ENCODE measurements around the gene HLA-A. TPM values are rescaled to one million over a fixed set of nuclear protein-coding genes. Genes with fewer than 3 reads are reported as not detected.
"Not testable (repeated sequence)": the region's sequence is repeated elsewhere in the genome, so short reads cannot be mapped to it uniquely, and the experiment has no call there.

HLA-A gene
- total RNA-seq, 1 donor from 2014 or later = 107 TPM

GRCh38 chr6:29927841-29928388, 14.4 kb upstream of the HLA-A start:
- Histone ChIP-seq H3F3A (ENCODE audit: low read depth) (no peaks in the 10 kb centered on the region), H3K4me3 (no peak overlapping the region), H2AFZ (replicated peaks) (no peak overlapping the region), H3K27ac (no peak overlapping the region), H3K9ac (no peak overlapping the region), H3K9me3 (ENCODE audit: low read depth) (no peaks in the 10 kb centered on the region), H3K4me2 (no peak overlapping the region), H3K27me3 (peaks cover 10% of the 10 kb centered on the region), H4K20me1 (ENCODE audit: low read depth) (no peaks in the 10 kb centered on the region), H3K36me3 (no peaks in the 10 kb centered on the region), H3K79me2 (ENCODE audit: low read depth) (no peaks in the 10 kb centered on the region), H3K4me1 (no peaks in the 10 kb centered on the region)
- Mint-ChIP-seq H3K4me1 (no peaks in the 10 kb centered on the region), H3K4me3 (no peak overlapping the region), H3K27ac (no peak overlapping the region), H3K9me3 (peaks cover 10% of the 10 kb centered on the region), H3K27me3 (ENCODE audit: insufficient read depth, low read depth) (peaks cover 3% of the 10 kb centered on the region), H3K36me3 (no peaks in the 10 kb centered on the region)
- no peak for DNase-seq (ENCODE audit: low spot score)
- TF ChIP-seq EZH2phosphoT487 (IDR thresholded peaks at IDR 0.05) (no peak), EZH2 (IDR thresholded peaks at IDR 0.05) (no peak), CTCF (IDR thresholded peaks at IDR 0.05) (no peak)

- H3K4me2 ChIP-seq; H3K79me2 ChIP-seq (ENCODE audit: low read depth); H4K20me1 ChIP-seq (ENCODE audit: low read depth); H3K4me1 ChIP-seq; H3K9me3 ChIP-seq (ENCODE audit: low read depth); H3K4me1 Mint-ChIP-seq; H3K4me3 ChIP-seq; H3K9me3 Mint-ChIP-seq; H3K27ac Mint-ChIP-seq; DNase-seq (ENCODE audit: low spot score); H3K36me3 Mint-ChIP-seq; H3K27me3 Mint-ChIP-seq (ENCODE audit: insufficient read depth, low read depth); H3F3A ChIP-seq (ENCODE audit: low read depth); H3K9ac ChIP-seq; H3K4me3 Mint-ChIP-seq; H2AFZ ChIP-seq (replicated peaks); H3K27ac ChIP-seq; H3K36me3 ChIP-seq: not testable (repeated sequence)
- peaks cover 10% of the 10 kb centered on the region for H3K27me3 ChIP-seq
Observed at GRCh38 chr6:29930047-29930446, 12.3 kb upstream of the HLA-A start.

- Mint-ChIP-seq H3K4me1 (peaks cover 5% of the 10 kb centered on the region), H3K4me3 (no peak overlapping the region), H3K27ac (no peak overlapping the region), H3K9me3 (peaks cover 3% of the 10 kb centered on the region), H3K36me3 (no peaks in the 10 kb centered on the region), H3K27me3 (ENCODE audit: insufficient read depth, low read depth) (peaks cover 7% of the 10 kb centered on the region)
- Histone ChIP-seq H3K9me3 (ENCODE audit: low read depth) (no peaks in the 10 kb centered on the region), H3K27ac (no peak overlapping the region), H3K27me3 (no peaks in the 10 kb centered on the region), H3K36me3 (no peaks in the 10 kb centered on the region), H4K20me1 (ENCODE audit: low read depth) (no peaks in the 10 kb centered on the region), H3K4me3 (no peak overlapping the region), H3K79me2 (ENCODE audit: low read depth) (no peaks in the 10 kb centered on the region), H2AFZ (replicated peaks) (no peak overlapping the region), H3K4me2 (no peak overlapping the region), H3F3A (ENCODE audit: low read depth) (no peaks in the 10 kb centered on the region), H3K9ac (no peak overlapping the region), H3K4me1 (peaks cover 3% of the 10 kb centered on the region)
- DNase-seq (ENCODE audit: low spot score) = no peak
- TF ChIP-seq EZH2phosphoT487 (IDR thresholded peaks at IDR 0.05) = no peak
- TF ChIP-seq CTCF (IDR thresholded peaks at IDR 0.05) = no peak
- no peak for TF ChIP-seq EZH2 (IDR thresholded peaks at IDR 0.05)
Observed at GRCh38 chr6:29933955-29934354, 8.4 kb upstream of the HLA-A start.

- no peak overlapping the region for H3K4me3 ChIP-seq
- no peak overlapping the region for H3K27ac Mint-ChIP-seq
Observed at GRCh38 chr6:29935273-29935955, 6.9 kb upstream of the HLA-A start.

More at GRCh38 chr6:29935273-29935955, 6.9 kb upstream of the HLA-A start:
- no peaks in the 10 kb centered on the region for H3K36me3 Mint-ChIP-seq
- TF ChIP-seq CTCF (IDR thresholded peaks at IDR 0.05) = no peak
- TF ChIP-seq EZH2phosphoT487 (IDR thresholded peaks at IDR 0.05) = no peak
- no peak for TF ChIP-seq EZH2 (IDR thresholded peaks at IDR 0.05)
- no peaks in the 10 kb centered on the region for H3K79me2 ChIP-seq (ENCODE audit: low read depth)
- H3K27ac ChIP-seq = no peak overlapping the region
- H4K20me1 ChIP-seq (ENCODE audit: low read depth) = no peaks in the 10 kb centered on the region
- H3K9ac ChIP-seq = no peak overlapping the region
- no peaks in the 10 kb centered on the region for H3K27me3 ChIP-seq
- H3K4me2 ChIP-seq = no peak overlapping the region
- H2AFZ ChIP-seq (replicated peaks) = no peak overlapping the region
- no peak overlapping the region for H3K4me3 Mint-ChIP-seq
- peaks cover 3% of the 10 kb centered on the region for H3K9me3 Mint-ChIP-seq
- no peaks in the 10 kb centered on the region for H3K9me3 ChIP-seq (ENCODE audit: low read depth)
- H3K4me1 ChIP-seq = peaks cover 5% of the 10 kb centered on the region
- no peaks in the 10 kb centered on the region for H3K36me3 ChIP-seq
- DNase-seq (ENCODE audit: low spot score) = no peak
- peaks cover 8% of the 10 kb centered on the region for H3K4me1 Mint-ChIP-seq
- peaks cover 6% of the 10 kb centered on the region for H3K27me3 Mint-ChIP-seq (ENCODE audit: insufficient read depth, low read depth)
- no peaks in the 10 kb centered on the region for H3F3A ChIP-seq (ENCODE audit: low read depth)
